K562 (cell line): ENCODE measurements around the gene SNX30. TPM values are rescaled to one million over a fixed set of nuclear protein-coding genes. Genes with fewer than 3 reads are reported as not detected.

ENCODE experiments used
- HNRNPH1 ChIP-seq: fragments of 200-400 bp; formaldehyde crosslinking; optimal IDR thresholded peaks from 2 replicates; pipeline ENCODE3; 2017; ENCODE audit warnings: low read depth, mild to moderate bottlenecking, low read length, moderate library complexity
- HNRNPLL ChIP-seq: fragments of 200-400 bp; formaldehyde crosslinking; IDR thresholded peaks from 2 replicates; pipeline ENCODE4 v1.6.1; 2017; ENCODE audit warnings: low read length, low read depth, mild to moderate bottlenecking; ENCODE audit not compliant: poor library complexity, severe bottlenecking
- PRPF4 ChIP-seq: fragments of 200-400 bp; formaldehyde crosslinking; IDR thresholded peaks from one replicate; pipeline ENCODE4 v1.6.1; 2017; ENCODE audit warnings: low read length, low read depth, mild to moderate bottlenecking; ENCODE audit not compliant: insufficient read depth, poor library complexity, severe bottlenecking
- STAT6 ChIP-seq: sonication (generic); formaldehyde crosslinking; IDR thresholded peaks from 2 replicates; pipeline ENCODE4 v1.8.1; 2023; ENCODE audit warnings: mild to moderate bottlenecking, missing genetic modification reagents
- TRIM24 ChIP-seq, 2 experiments: fragments of 450-650 bp; IDR thresholded peaks; 2 replicates each; pipeline ENCODE4 v1.6.1; 2016
- ZNF224 ChIP-seq: sonication (generic); formaldehyde crosslinking; IDR thresholded peaks from 2 replicates; pipeline ENCODE4 v1.8.0; 2022; ENCODE audit warnings: mild to moderate bottlenecking, missing genetic modification reagents
- ZNF324 ChIP-seq: fragments of 250-450 bp; sonication (Bioruptor Pico); IDR thresholded peaks from 2 replicates; pipeline ENCODE4 v1.4.0; 2020; ENCODE audit warnings: mild to moderate bottlenecking
- ZNF583 ChIP-seq: fragments of 250-450 bp; sonication (Bioruptor Pico); IDR thresholded peaks from 2 replicates; pipeline ENCODE4 v1.4.0; 2020
- polyA plus RNA-seq, 8 experiments: library from polyadenylated mRNA; depleted of rRNA in 4 of 8; stranded (reverse) in 5 of 8; unstranded in 3 of 8; fragments of >200 nt; fragmentation: Nextera tagmentation in 2 of 8; fragmentation: Illumina TruSeq in 1 of 8; extraction: Ambion mirVana in 2 of 8; extraction: Trizol in 1 of 8; gene quantifications; 2 replicates each; pipeline versions ENCODE4 v1.2.1 to v1.2.3, GENCODE V29; 2011 to 2014; ENCODE audit warnings: inconsistent platforms in 1 of 8, missing spikeins in 1 of 8
- total RNA-seq, 7 experiments: library from RNA; depleted of rRNA in 6 of 7; stranded (reverse); fragments of >200 nt in 6 of 7; fragmentation: Illumina TruSeq in 2 of 7; extraction: Trizol in 2 of 7; gene quantifications; 2 replicates each; pipeline versions ENCODE4 v1.2.1 to v1.2.3, GENCODE V29; 2011 to 2021; ENCODE audit warnings: low replicate concordance in 1 of 7
- TF ChIP-seq, protein P1 (sequence below): fragments of 450-650 bp; IDR thresholded peaks from 2 replicates; pipeline ENCODE4 v1.7.1; 2018; ENCODE audit warnings: mild to moderate bottlenecking, low read depth; ENCODE audit not compliant: partially characterized antibody
- TF ChIP-seq, protein P2 (sequence below): fragments of 250-450 bp; sonication (Bioruptor Pico); IDR thresholded peaks from 2 replicates; pipeline ENCODE4 v1.4.0; 2020; ENCODE audit warnings: borderline replicate concordance
- TF ChIP-seq, protein P3 (sequence below): fragments of 450-650 bp; formaldehyde crosslinking; IDR thresholded peaks from 2 replicates; pipeline ENCODE4 v1.4.0; 2020; ENCODE audit warnings: mild to moderate bottlenecking
- TF ChIP-seq, protein P4 (sequence below): sonication (generic); formaldehyde crosslinking; IDR thresholded peaks from 2 replicates; pipeline ENCODE4 v1.8.0; 2022; ENCODE audit warnings: mild to moderate bottlenecking, missing genetic modification reagents
- TF ChIP-seq, protein P5 (sequence below): sonication (generic); formaldehyde crosslinking; IDR thresholded peaks from 2 replicates; pipeline ENCODE4 v1.8.0; 2022; ENCODE audit warnings: mild to moderate bottlenecking, missing genetic modification reagents

Gene SNX30
- total and polyA plus RNA-seq, 9 of the 15 experiments (the other 6 are each of a cell fraction or from before 2014, with no cell fraction given), result 0.76 to 5.9 (median 3.3) TPM

- TF ChIP-seq STAT6 (no peak), ZNF324 (CRISPR knock-in tag) (no peak), HNRNPH1 (no peak), ZNF224 (CRISPR knock-in tag) (no peak), ZNF583 (CRISPR knock-in tag) (no peak), HNRNPLL (peak; percentile 16), TRIM24 (IDR thresholded peaks at IDR 0.05) (no peak), PRPF4 (no peak)
- TF ChIP-seq, protein P1, sequence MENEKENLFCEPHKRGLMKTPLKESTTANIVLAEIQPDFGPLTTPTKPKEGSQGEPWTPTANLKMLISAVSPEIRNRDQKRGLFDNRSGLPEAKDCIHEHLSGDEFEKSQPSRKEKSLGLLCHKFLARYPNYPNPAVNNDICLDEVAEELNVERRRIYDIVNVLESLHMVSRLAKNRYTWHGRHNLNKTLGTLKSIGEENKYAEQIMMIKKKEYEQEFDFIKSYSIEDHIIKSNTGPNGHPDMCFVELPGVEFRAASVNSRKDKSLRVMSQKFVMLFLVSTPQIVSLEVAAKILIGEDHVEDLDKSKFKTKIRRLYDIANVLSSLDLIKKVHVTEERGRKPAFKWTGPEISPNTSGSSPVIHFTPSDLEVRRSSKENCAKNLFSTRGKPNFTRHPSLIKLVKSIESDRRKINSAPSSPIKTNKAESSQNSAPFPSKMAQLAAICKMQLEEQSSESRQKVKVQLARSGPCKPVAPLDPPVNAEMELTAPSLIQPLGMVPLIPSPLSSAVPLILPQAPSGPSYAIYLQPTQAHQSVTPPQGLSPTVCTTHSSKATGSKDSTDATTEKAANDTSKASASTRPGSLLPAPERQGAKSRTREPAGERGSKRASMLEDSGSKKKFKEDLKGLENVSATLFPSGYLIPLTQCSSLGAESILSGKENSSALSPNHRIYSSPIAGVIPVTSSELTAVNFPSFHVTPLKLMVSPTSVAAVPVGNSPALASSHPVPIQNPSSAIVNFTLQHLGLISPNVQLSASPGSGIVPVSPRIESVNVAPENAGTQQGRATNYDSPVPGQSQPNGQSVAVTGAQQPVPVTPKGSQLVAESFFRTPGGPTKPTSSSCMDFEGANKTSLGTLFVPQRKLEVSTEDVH, result no peak
- TF ChIP-seq, protein P2, sequence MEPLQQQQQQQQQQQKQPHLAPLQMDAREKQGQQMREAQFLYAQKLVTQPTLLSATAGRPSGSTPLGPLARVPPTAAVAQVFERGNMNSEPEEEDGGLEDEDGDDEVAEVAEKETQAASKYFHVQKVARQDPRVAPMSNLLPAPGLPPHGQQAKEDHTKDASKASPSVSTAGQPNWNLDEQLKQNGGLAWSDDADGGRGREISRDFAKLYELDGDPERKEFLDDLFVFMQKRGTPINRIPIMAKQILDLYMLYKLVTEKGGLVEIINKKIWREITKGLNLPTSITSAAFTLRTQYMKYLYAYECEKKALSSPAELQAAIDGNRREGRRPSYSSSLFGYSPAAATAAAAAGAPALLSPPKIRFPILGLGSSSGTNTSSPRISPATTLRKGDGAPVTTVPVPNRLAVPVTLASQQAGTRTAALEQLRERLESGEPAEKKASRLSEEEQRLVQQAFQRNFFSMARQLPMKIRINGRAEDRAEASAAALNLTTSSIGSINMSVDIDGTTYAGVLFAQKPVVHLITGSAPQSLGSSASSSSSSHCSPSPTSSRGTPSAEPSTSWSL (CRISPR knock-in tag), result no peak
- TF ChIP-seq, protein P3, sequence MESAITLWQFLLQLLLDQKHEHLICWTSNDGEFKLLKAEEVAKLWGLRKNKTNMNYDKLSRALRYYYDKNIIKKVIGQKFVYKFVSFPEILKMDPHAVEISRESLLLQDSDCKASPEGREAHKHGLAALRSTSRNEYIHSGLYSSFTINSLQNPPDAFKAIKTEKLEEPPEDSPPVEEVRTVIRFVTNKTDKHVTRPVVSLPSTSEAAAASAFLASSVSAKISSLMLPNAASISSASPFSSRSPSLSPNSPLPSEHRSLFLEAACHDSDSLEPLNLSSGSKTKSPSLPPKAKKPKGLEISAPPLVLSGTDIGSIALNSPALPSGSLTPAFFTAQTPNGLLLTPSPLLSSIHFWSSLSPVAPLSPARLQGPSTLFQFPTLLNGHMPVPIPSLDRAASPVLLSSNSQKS (CRISPR knock-in tag), result no peak
- TF ChIP-seq, protein P4, sequence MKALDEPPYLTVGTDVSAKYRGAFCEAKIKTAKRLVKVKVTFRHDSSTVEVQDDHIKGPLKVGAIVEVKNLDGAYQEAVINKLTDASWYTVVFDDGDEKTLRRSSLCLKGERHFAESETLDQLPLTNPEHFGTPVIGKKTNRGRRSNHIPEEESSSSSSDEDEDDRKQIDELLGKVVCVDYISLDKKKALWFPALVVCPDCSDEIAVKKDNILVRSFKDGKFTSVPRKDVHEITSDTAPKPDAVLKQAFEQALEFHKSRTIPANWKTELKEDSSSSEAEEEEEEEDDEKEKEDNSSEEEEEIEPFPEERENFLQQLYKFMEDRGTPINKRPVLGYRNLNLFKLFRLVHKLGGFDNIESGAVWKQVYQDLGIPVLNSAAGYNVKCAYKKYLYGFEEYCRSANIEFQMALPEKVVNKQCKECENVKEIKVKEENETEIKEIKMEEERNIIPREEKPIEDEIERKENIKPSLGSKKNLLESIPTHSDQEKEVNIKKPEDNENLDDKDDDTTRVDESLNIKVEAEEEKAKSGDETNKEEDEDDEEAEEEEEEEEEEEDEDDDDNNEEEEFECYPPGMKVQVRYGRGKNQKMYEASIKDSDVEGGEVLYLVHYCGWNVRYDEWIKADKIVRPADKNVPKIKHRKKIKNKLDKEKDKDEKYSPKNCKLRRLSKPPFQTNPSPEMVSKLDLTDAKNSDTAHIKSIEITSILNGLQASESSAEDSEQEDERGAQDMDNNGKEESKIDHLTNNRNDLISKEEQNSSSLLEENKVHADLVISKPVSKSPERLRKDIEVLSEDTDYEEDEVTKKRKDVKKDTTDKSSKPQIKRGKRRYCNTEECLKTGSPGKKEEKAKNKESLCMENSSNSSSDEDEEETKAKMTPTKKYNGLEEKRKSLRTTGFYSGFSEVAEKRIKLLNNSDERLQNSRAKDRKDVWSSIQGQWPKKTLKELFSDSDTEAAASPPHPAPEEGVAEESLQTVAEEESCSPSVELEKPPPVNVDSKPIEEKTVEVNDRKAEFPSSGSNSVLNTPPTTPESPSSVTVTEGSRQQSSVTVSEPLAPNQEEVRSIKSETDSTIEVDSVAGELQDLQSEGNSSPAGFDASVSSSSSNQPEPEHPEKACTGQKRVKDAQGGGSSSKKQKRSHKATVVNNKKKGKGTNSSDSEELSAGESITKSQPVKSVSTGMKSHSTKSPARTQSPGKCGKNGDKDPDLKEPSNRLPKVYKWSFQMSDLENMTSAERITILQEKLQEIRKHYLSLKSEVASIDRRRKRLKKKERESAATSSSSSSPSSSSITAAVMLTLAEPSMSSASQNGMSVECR, result peak; percentile 66
- TF ChIP-seq, protein P5, sequence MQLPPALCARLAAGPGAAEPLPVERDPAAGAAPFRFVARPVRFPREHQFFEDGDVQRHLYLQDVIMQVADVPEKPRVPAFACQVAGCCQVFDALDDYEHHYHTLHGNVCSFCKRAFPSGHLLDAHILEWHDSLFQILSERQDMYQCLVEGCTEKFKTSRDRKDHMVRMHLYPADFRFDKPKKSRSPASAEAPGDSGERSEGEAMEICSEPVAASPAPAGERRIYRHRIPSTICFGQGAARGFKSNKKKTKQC (CRISPR knock-in tag), result no peak
These were observed 666 bp downstream of the SNX30 start (continued) for GRCh38 chr9:112751056-112751795.
